Fibroblast of lung (primary cell): ENCODE data around the gene LRCOL1.

ENCODE experiments used
- EZH2 ChIP-seq: IDR thresholded peaks from 2 replicates; pipeline ENCODE4 v1.5.1; 2012; ENCODE audit warnings: low read length, control low read depth, mild to moderate bottlenecking; ENCODE audit errors: missing control alignments
- TF ChIP-seq, protein P1 (sequence below), 2 donors: IDR thresholded peaks in 1 of 2; conservative IDR thresholded peaks in 1 of 2; 1 replicate in 1 of 2; 2 replicates in 1 of 2; pipeline ENCODE4 v1.5.1; 2011 to 2012; ENCODE audit warnings: low read length in 2 of 2, control low read depth in 1 of 2, inconsistent platforms in 1 of 2, low read depth in 1 of 2, mild to moderate bottlenecking in 1 of 2

DNA sequence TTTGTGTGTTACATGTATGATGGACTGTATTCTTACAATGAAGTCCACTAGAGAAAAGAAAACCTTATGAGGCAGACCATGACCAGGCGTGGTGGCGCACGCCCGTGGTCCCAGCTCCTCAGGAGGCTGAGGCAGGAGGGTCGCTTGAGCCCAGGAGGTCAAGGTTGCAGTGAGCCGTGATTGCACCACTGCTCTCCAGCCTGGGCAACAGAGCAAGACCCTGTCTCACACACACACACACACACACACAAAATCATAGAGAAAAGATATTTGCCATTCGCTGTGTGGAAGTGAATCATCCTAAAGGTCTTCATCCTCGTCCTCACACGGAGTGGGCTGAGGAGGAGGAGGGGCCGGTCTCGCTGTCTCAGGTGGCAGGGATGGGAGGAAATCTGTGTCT lies 32.3 kb downstream of the LRCOL1 start:
- TF ChIP-seq, protein P1, sequence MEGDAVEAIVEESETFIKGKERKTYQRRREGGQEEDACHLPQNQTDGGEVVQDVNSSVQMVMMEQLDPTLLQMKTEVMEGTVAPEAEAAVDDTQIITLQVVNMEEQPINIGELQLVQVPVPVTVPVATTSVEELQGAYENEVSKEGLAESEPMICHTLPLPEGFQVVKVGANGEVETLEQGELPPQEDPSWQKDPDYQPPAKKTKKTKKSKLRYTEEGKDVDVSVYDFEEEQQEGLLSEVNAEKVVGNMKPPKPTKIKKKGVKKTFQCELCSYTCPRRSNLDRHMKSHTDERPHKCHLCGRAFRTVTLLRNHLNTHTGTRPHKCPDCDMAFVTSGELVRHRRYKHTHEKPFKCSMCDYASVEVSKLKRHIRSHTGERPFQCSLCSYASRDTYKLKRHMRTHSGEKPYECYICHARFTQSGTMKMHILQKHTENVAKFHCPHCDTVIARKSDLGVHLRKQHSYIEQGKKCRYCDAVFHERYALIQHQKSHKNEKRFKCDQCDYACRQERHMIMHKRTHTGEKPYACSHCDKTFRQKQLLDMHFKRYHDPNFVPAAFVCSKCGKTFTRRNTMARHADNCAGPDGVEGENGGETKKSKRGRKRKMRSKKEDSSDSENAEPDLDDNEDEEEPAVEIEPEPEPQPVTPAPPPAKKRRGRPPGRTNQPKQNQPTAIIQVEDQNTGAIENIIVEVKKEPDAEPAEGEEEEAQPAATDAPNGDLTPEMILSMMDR (conservative IDR thresholded peaks at IDR 0.05 in 1 of 2, IDR thresholded peaks at IDR 0.05 in 1 of 2; ENCODE audit: low read depth in 1 of 2, low read length in 2 of 2), result no peak
- TF ChIP-seq EZH2, result no peak
